Neural progenitor cell (in vitro differentiated cells): ENCODE results near the gene CBL. TPM values are rescaled to one million over a fixed set of nuclear protein-coding genes. Genes with fewer than 3 reads are reported as not detected.

Source experiments
- DNase-seq: peaks from one replicate; pipeline ENCODE4 v3.0.0-alpha.2; 2016; ENCODE audit warnings: low spot score
- H2AFZ ChIP-seq: fragments of 200-600 bp; sonication (generic); replicated peaks from 2 replicates; pipeline ENCODE4 v1.6.1; 2016; ENCODE audit warnings: antibody characterized with exemption
- H3F3A ChIP-seq: fragments of 200-600 bp; sonication (generic); 2 replicates; pipeline ENCODE4 v1.6.1; 2016; ENCODE audit warnings: antibody characterized with exemption, low read depth
- H3K27ac ChIP-seq: fragments of 200-600 bp; sonication (generic); 2 replicates; pipeline ENCODE4 v1.5.1; 2016; ENCODE audit warnings: mild to moderate bottlenecking
- H3K27me3 ChIP-seq: fragments of 200-600 bp; sonication (generic); 2 replicates; pipeline ENCODE4 v1.6.1; 2016; ENCODE audit warnings: mild to moderate bottlenecking, moderate library complexity
- H3K36me3 ChIP-seq: fragments of 200-600 bp; sonication (generic); 2 replicates; pipeline ENCODE4 v1.5.1; 2016
- H3K4me1 ChIP-seq: fragments of 200-600 bp; sonication (generic); 2 replicates; pipeline ENCODE4 v1.6.1; 2016; ENCODE audit warnings: mixed run types
- H3K4me2 ChIP-seq: fragments of 200-600 bp; sonication (generic); 2 replicates; pipeline ENCODE4 v1.6.1; 2016
- H3K4me3 ChIP-seq: fragments of 200-600 bp; sonication (generic); 2 replicates; pipeline ENCODE4 v1.5.1; 2016
- H3K79me2 ChIP-seq: fragments of 200-600 bp; sonication (generic); 2 replicates; pipeline ENCODE4 v1.6.1; 2016; ENCODE audit warnings: low read depth
- H3K9ac ChIP-seq: fragments of 200-600 bp; sonication (generic); 2 replicates; pipeline ENCODE4 v1.6.1; 2016
- H3K9me3 ChIP-seq: fragments of 200-600 bp; sonication (generic); 2 replicates; pipeline ENCODE4 v1.5.1; 2016; ENCODE audit warnings: low read depth
- H4K20me1 ChIP-seq: fragments of 200-600 bp; sonication (generic); 2 replicates; pipeline ENCODE4 v1.6.1; 2016; ENCODE audit warnings: low read depth
- H3K27ac Mint-ChIP-seq: 3 replicates; pipeline ENCODE4 v1.8.0; 2021; ENCODE audit warnings: mixed read lengths
- H3K27me3 Mint-ChIP-seq: 2 replicates; pipeline ENCODE4 v1.8.0; 2022; ENCODE audit warnings: low read depth, mild to moderate bottlenecking, inconsistent platforms, moderate library complexity, mixed read lengths; ENCODE audit not compliant: insufficient read depth
- H3K36me3 Mint-ChIP-seq: 3 replicates; pipeline ENCODE4 v1.8.0; 2021; ENCODE audit warnings: mixed read lengths
- H3K4me1 Mint-ChIP-seq: 3 replicates; pipeline ENCODE4 v1.8.0; 2021; ENCODE audit warnings: mixed read lengths
- H3K4me3 Mint-ChIP-seq: 3 replicates; pipeline ENCODE4 v1.8.0; 2021; ENCODE audit warnings: mild to moderate bottlenecking, moderate library complexity, mixed read lengths
- H3K9me3 Mint-ChIP-seq: 3 replicates; pipeline ENCODE4 v1.8.0; 2020; ENCODE audit warnings: mixed read lengths
- EZH2 ChIP-seq: fragments of 200-600 bp; sonication (generic); IDR thresholded peaks from 2 replicates; pipeline ENCODE4 v1.6.1; 2017; ENCODE audit warnings: antibody characterized with exemption, mild to moderate bottlenecking, moderate library complexity
- EZH2phosphoT487 ChIP-seq: fragments of 200-600 bp; sonication (generic); IDR thresholded peaks from 2 replicates; pipeline ENCODE4 v1.6.1; 2017; ENCODE audit warnings: antibody characterized with exemption
- total RNA-seq: library from RNA; depleted of rRNA; stranded (reverse); fragments of >200 nt; gene quantifications from 2 replicates; pipeline ENCODE4 v1.2.3, GENCODE V29; 2015; ENCODE audit warnings: low replicate concordance
- TF ChIP-seq, protein P1 (sequence below): fragments of 200-600 bp; sonication (generic); IDR thresholded peaks from 2 replicates; pipeline ENCODE4 v1.5.1; 2017; ENCODE audit warnings: antibody characterized with exemption, mild to moderate bottlenecking

CBL gene
- total RNA-seq, 1 donor from 2014 or later = 20.7 TPM

DNA sequence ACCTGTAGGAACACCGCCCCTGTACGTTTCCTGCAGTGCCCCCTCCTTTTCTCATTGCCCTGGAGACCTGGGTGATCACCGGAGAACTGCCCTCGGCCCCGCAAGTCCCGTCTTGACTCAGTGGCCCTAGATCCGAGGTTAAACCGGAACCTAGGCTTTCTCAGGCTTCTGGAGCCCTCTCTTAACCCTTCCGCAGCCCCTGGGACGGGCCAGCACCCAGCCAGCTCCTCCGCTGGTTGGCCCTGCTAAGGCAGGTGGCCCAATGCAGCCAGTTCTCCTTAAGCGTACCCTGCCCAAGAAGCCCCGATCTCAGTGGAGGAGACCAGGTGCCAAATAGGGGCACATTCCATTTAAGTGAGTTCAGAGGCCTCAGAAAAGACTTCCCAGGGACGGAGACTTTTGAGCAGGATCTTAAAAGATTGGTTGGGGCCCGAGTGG lies 36.8 kb upstream of the CBL start:
- DNase-seq = peak; percentile 58
- H3K4me1 Mint-ChIP-seq = peaks cover 9% of the 10 kb centered on the region

DNA sequence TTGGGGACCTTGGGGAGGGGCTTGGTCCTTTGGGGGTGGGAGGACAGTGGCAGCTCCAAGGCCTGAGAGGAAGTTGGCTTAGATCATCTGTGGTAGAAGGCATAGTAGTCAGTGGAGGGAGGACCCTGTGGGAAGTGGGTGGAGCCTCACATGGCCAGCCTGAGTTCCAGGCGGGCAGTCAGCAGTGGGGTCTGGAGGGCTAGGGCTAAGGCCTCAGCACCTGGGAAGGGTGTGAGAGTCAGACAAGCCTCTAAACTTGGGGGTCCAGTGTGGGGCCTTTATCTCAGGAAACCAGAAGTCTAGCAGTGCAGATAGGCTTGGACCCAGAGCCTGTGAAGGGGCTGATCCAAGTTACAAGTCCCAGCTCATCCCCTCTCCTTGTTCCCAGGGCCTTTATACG lies 33.6 kb upstream of the CBL start:
- no peak overlapping the region for H3K27ac Mint-ChIP-seq
- H3F3A ChIP-seq = peaks cover 21% of the 10 kb centered on the region
- no peaks in the 10 kb centered on the region for H3K9me3 ChIP-seq
- no peak overlapping the region for H2AFZ ChIP-seq
- H3K4me1 Mint-ChIP-seq = peaks cover 9% of the 10 kb centered on the region
- no peaks in the 10 kb centered on the region for H3K36me3 Mint-ChIP-seq
- peaks cover 5% of the 10 kb centered on the region for H3K4me1 ChIP-seq
- H3K4me2 ChIP-seq = no peak overlapping the region
- TF ChIP-seq, protein P1, sequence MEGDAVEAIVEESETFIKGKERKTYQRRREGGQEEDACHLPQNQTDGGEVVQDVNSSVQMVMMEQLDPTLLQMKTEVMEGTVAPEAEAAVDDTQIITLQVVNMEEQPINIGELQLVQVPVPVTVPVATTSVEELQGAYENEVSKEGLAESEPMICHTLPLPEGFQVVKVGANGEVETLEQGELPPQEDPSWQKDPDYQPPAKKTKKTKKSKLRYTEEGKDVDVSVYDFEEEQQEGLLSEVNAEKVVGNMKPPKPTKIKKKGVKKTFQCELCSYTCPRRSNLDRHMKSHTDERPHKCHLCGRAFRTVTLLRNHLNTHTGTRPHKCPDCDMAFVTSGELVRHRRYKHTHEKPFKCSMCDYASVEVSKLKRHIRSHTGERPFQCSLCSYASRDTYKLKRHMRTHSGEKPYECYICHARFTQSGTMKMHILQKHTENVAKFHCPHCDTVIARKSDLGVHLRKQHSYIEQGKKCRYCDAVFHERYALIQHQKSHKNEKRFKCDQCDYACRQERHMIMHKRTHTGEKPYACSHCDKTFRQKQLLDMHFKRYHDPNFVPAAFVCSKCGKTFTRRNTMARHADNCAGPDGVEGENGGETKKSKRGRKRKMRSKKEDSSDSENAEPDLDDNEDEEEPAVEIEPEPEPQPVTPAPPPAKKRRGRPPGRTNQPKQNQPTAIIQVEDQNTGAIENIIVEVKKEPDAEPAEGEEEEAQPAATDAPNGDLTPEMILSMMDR = no peak
- TF ChIP-seq EZH2phosphoT487 (no peak), EZH2 (no peak)
- no peak overlapping the region for H3K9ac ChIP-seq
- H3K79me2 ChIP-seq = no peaks in the 10 kb centered on the region
- H3K27me3 ChIP-seq = no peaks in the 10 kb centered on the region
- no peak overlapping the region for H3K4me3 ChIP-seq
- H3K36me3 ChIP-seq = no peaks in the 10 kb centered on the region
- no peak overlapping the region for H3K27ac ChIP-seq
- H3K4me3 Mint-ChIP-seq = no peak overlapping the region
- peaks cover 13% of the 10 kb centered on the region for H3K27me3 Mint-ChIP-seq
- no peaks in the 10 kb centered on the region for H4K20me1 ChIP-seq
- DNase-seq = no peak
- H3K9me3 Mint-ChIP-seq = no peaks in the 10 kb centered on the region

More for the DNA sequence above, 36.8 kb upstream of the CBL start:
- Histone ChIP-seq H3K27ac (peak overlapping the region; percentile 69), H4K20me1 (no peaks in the 10 kb centered on the region), H3F3A (peaks cover 21% of the 10 kb centered on the region), H3K36me3 (no peaks in the 10 kb centered on the region), H3K9me3 (no peaks in the 10 kb centered on the region), H3K4me2 (peak overlapping the region; percentile 87), H3K9ac (peak overlapping the region; percentile 68), H3K27me3 (no peaks in the 10 kb centered on the region), H3K79me2 (no peaks in the 10 kb centered on the region), H2AFZ (peak overlapping the region; percentile 97), H3K4me1 (peaks cover 5% of the 10 kb centered on the region), H3K4me3 (peak overlapping the region; percentile 75)
- Mint-ChIP-seq H3K4me3 (peak overlapping the region; percentile 87), H3K27me3 (peaks cover 11% of the 10 kb centered on the region), H3K36me3 (no peaks in the 10 kb centered on the region), H3K9me3 (no peaks in the 10 kb centered on the region), H3K27ac (peak overlapping the region; percentile 83)
- no peak for TF ChIP-seq EZH2phosphoT487
- TF ChIP-seq, protein P1 = no peak
- TF ChIP-seq EZH2 = no peak

DNA sequence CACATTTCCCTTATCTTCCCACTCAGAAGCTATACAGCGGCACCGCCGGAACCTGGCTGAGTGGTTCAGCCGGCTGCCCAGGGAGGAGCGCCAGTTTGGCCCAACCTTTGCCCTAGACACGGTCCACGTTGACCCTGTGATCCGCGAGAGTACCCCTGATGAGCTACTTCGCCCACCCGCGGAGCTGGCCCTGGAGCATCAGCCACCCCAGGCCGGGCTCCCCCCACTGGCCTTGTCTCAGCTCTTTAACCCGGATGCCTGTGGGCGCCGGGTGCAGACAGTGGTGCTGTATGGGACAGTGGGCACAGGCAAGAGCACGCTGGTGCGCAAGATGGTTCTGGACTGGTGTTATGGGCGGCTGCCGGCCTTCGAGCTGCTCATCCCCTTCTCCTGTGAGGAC lies 32.7 kb upstream of the CBL start:
- no peaks in the 10 kb centered on the region for H3K27me3 ChIP-seq
- DNase-seq = no peak
- H3K27ac ChIP-seq = no peak overlapping the region
- no peak overlapping the region for H2AFZ ChIP-seq
- H3K4me1 ChIP-seq = peaks cover 5% of the 10 kb centered on the region
- H3K9me3 Mint-ChIP-seq = no peaks in the 10 kb centered on the region
- no peaks in the 10 kb centered on the region for H3K36me3 Mint-ChIP-seq
- H3K27ac Mint-ChIP-seq = no peak overlapping the region
- H3K27me3 Mint-ChIP-seq = peaks cover 10% of the 10 kb centered on the region
- H3K4me2 ChIP-seq = no peak overlapping the region
- H4K20me1 ChIP-seq = no peaks in the 10 kb centered on the region
- H3K4me3 ChIP-seq = no peak overlapping the region
- H3K4me3 Mint-ChIP-seq = no peak overlapping the region
- H3K79me2 ChIP-seq = no peaks in the 10 kb centered on the region
- peaks cover 18% of the 10 kb centered on the region for H3F3A ChIP-seq
- no peaks in the 10 kb centered on the region for H3K9me3 ChIP-seq
- peaks cover 12% of the 10 kb centered on the region for H3K4me1 Mint-ChIP-seq
- H3K36me3 ChIP-seq = no peaks in the 10 kb centered on the region
- no peak overlapping the region for H3K9ac ChIP-seq
- TF ChIP-seq, protein P1 = no peak
- TF ChIP-seq EZH2 (no peak), EZH2phosphoT487 (no peak)
